ENCODE results near the gene RAD21L1. TPM values are rescaled to one million over a fixed set of nuclear protein-coding genes. Genes with fewer than 3 reads are reported as not detected.
"Not testable (repeated sequence)": the region's sequence is repeated elsewhere in the genome, so short reads cannot be mapped to it uniquely, and the experiment has no call there.

RAD21L1 gene
- total and polyA plus RNA-seq, 2 donors (not counting 3 experiments of a cell fraction or from before 2014, with no cell fraction given) = 0.06 TPM; not detected in 1

DNA sequence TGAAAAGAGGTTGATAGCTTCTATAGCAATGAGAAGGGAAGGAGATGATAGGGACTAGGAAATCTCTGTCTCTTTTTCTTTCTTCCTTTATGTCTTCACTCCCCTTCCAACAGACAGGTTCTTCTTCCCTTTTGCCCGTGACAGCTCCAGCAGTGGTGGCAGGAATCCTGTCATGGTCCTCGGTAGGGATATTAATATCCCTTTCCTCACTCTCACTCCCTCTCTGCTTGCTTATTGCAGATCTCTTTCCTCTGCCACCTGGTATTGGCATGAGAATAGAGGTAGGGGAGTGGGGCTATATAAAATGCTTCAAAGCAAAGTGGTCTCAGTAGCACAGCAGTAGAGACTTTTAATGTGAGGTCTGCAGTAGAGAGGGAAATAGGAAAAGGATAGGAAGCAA lies 19.7 kb downstream of the RAD21L1 start:
- Histone ChIP-seq H3K27ac (ENCODE audit: insufficient read depth, low read depth, low read length) (no peak overlapping the region), H3K9me1 (replicated peaks; ENCODE audit: control insufficient read depth, extremely low read depth, insufficient read depth, low read length) (no peaks in the 10 kb centered on the region), H2AFZ (ENCODE audit: low read depth, low read length) (no peak overlapping the region), H3K27me3 (ENCODE audit: control insufficient read depth in 2 of 2, insufficient read depth in 2 of 2, low read length in 2 of 2) (no peaks in the 10 kb centered on the region), H4K20me1 (replicated peaks; ENCODE audit: control insufficient read depth, extremely low read depth, insufficient read depth, low read length) (no peaks in the 10 kb centered on the region), H3K36me3 (ENCODE audit: control insufficient read depth in 2 of 2, extremely low read depth in 1 of 2, insufficient read depth in 2 of 2, low read length in 2 of 2) (no peaks in the 10 kb centered on the region), H3K4me1 (ENCODE audit: control insufficient read depth, extremely low read depth, insufficient read depth, low read length) (peaks cover 24% of the 10 kb centered on the region), H3K79me2 (ENCODE audit: control insufficient read depth, insufficient read depth, low read length) (no peaks in the 10 kb centered on the region), H3K4me3 (replicated peaks in 1 of 3; ENCODE audit: insufficient read depth in 1 of 3, low read depth in 1 of 3, low read length in 3 of 3) (no peak overlapping the region), H3K4me2 (ENCODE audit: insufficient read depth, low read length) (no peak overlapping the region), H3K9ac (replicated peaks; ENCODE audit: extremely low read depth, insufficient read depth, low read length) (no peak overlapping the region), H3K9me3 (replicated peaks; ENCODE audit: control insufficient read depth, insufficient read depth, low read length) (no peaks in the 10 kb centered on the region)
- TF ChIP-seq POLR2AphosphoS5 (IDR thresholded peaks at IDR 0.05; ENCODE audit: insufficient read depth, low read depth, low read length) (no peak), FOS (IDR thresholded peaks at IDR 0.05; ENCODE audit: borderline replicate concordance, insufficient read depth, low read length) (no peak), MYC (IDR thresholded peaks at IDR 0.05; ENCODE audit: low read depth, low read length) (no peak)
- CTCF ChIA-PET = no interaction called here
- FAIRE-seq (no peak), DNase-seq (ENCODE audit: low read depth, low spot score) (no peak)
- intact Hi-C loops (cut with micrococcal nuclease) = no loop called here
- POLR2A ChIA-PET = no interaction called here
- BruUV-seq (replicated peaks) = no TSS peak
- dilution Hi-C loops (cut with MboI; ENCODE audit: extremely low pct_ligation_motif_present, low sequenced_read_pairs) = no loop called here

DNA sequence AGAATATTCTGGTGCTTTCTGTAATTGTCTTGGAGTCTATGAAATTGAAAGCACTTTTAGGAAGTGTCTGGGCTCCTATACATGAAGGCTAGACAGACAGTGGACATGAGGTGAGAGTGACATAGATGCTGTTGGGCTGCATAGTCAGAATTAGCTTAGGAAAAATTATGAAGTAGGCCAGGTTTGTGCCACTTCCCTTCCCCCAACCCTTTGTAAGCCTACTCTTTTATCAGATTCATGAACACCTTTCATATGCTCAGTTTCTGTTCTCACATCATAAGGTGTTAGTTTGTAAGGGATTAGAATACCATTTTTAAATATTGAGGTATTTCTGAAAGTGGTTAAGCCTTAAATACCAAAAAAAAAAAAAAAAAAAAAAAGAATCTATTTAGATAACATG lies 21.8 kb downstream of the RAD21L1 start:
- POLR2A ChIA-PET = no interaction called here
- no peaks in the 10 kb centered on the region for H3K9me3 ChIP-seq (replicated peaks; ENCODE audit: control insufficient read depth, insufficient read depth, low read length)
- CTCF ChIA-PET = interaction anchor here (1.2 to 1.6 kb wide), 2 partner anchors 10 to 20 kb away, joined by 4 read pairs; no protein-coding TSS in a partner anchor
- H3K4me1 ChIP-seq (ENCODE audit: control insufficient read depth, extremely low read depth, insufficient read depth, low read length) = peaks cover 10% of the 10 kb centered on the region
- H3K9ac ChIP-seq (replicated peaks; ENCODE audit: extremely low read depth, insufficient read depth, low read length) = no peak overlapping the region
- no peak overlapping the region for H3K4me3 ChIP-seq (replicated peaks in 1 of 3; ENCODE audit: insufficient read depth in 1 of 3, low read depth in 1 of 3, low read length in 3 of 3)
- H3K9me1 ChIP-seq (replicated peaks; ENCODE audit: control insufficient read depth, extremely low read depth, insufficient read depth, low read length) = no peaks in the 10 kb centered on the region
- H3K4me2 ChIP-seq (ENCODE audit: insufficient read depth, low read length) = no peak overlapping the region
- no peak for TF ChIP-seq POLR2A (IDR thresholded peaks at IDR 0.05; ENCODE audit: low read depth, low read length)
- TF ChIP-seq, protein P1, sequence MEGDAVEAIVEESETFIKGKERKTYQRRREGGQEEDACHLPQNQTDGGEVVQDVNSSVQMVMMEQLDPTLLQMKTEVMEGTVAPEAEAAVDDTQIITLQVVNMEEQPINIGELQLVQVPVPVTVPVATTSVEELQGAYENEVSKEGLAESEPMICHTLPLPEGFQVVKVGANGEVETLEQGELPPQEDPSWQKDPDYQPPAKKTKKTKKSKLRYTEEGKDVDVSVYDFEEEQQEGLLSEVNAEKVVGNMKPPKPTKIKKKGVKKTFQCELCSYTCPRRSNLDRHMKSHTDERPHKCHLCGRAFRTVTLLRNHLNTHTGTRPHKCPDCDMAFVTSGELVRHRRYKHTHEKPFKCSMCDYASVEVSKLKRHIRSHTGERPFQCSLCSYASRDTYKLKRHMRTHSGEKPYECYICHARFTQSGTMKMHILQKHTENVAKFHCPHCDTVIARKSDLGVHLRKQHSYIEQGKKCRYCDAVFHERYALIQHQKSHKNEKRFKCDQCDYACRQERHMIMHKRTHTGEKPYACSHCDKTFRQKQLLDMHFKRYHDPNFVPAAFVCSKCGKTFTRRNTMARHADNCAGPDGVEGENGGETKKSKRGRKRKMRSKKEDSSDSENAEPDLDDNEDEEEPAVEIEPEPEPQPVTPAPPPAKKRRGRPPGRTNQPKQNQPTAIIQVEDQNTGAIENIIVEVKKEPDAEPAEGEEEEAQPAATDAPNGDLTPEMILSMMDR (IDR thresholded peaks at IDR 0.05; ENCODE audit: extremely low read depth in 1 of 2, insufficient read depth in 1 of 2, low read depth in 1 of 2, low read length in 2 of 2) = no peak
- no peak for TF ChIP-seq JUN (IDR thresholded peaks at IDR 0.05; ENCODE audit: borderline replicate concordance, insufficient read depth, insufficient read length, low read depth)
- TF ChIP-seq POLR2AphosphoS5 (IDR thresholded peaks at IDR 0.05; ENCODE audit: insufficient read depth, low read depth, low read length) = no peak
- no peak for TF ChIP-seq MYC (IDR thresholded peaks at IDR 0.05; ENCODE audit: low read depth, low read length)
- no peak for TF ChIP-seq FOS (IDR thresholded peaks at IDR 0.05; ENCODE audit: borderline replicate concordance, insufficient read depth, low read length)
- no peak for TF ChIP-seq GATA2 (IDR thresholded peaks at IDR 0.05; ENCODE audit: insufficient read depth, insufficient read length, low read depth, low read length)
- TF ChIP-seq, protein P2, sequence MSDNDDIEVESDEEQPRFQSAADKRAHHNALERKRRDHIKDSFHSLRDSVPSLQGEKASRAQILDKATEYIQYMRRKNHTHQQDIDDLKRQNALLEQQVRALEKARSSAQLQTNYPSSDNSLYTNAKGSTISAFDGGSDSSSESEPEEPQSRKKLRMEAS (IDR thresholded peaks at IDR 0.05; ENCODE audit: insufficient read depth, insufficient read length) = no peak
- no peak for TF ChIP-seq EZH2 (IDR thresholded peaks at IDR 0.05; ENCODE audit: borderline replicate concordance, low read depth, low read length, severe bottlenecking)
- intact Hi-C loops (cut with micrococcal nuclease) = no loop called here
- FAIRE-seq (no peak), DNase-seq (ENCODE audit: low read depth, low spot score) (no peak)
- no peaks in the 10 kb centered on the region for H4K20me1 ChIP-seq (replicated peaks; ENCODE audit: control insufficient read depth, extremely low read depth, insufficient read depth, low read length)
- no peaks in the 10 kb centered on the region for H3K36me3 ChIP-seq (ENCODE audit: control insufficient read depth in 2 of 2, extremely low read depth in 1 of 2, insufficient read depth in 2 of 2, low read length in 2 of 2)
- H2AFZ ChIP-seq (ENCODE audit: low read depth, low read length) = no peak overlapping the region
- H3K27ac ChIP-seq (ENCODE audit: insufficient read depth, low read depth, low read length) = no peak overlapping the region
- dilution Hi-C loops (cut with MboI; ENCODE audit: extremely low pct_ligation_motif_present, low sequenced_read_pairs) = no loop called here
- H3K27me3 ChIP-seq (ENCODE audit: control insufficient read depth in 2 of 2, insufficient read depth in 2 of 2, low read length in 2 of 2) = peaks cover 3 to 7% of the 10 kb centered on the region in 2 experiments
- H3K79me2 ChIP-seq (ENCODE audit: control insufficient read depth, insufficient read depth, low read length) = no peaks in the 10 kb centered on the region
- no TSS peak for BruUV-seq (replicated peaks)

DNA sequence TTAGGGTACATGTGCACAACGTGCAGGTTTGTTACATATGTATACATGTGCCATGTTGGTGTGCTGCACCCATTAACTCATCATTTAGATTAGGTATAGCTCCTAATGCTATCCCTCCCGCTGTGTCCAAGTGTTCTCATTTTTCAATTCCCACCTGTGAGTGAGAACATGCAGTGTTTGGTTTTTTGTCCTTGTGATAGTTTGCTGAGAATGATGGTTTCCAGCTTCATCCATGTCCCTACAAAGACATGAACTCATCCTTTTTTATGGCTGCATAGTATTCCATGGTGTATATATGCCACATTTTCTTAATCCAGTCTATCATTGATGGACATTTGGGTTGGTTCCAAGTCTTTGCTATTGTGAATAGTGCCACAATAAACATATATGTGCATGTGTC lies 24.4 kb downstream of the RAD21L1 start:
- H3K9me1 ChIP-seq (replicated peaks; ENCODE audit: control insufficient read depth, extremely low read depth, insufficient read depth, low read length); BruUV-seq (replicated peaks); intact Hi-C loops (cut with micrococcal nuclease); H3K4me3 ChIP-seq (replicated peaks in 1 of 3; ENCODE audit: insufficient read depth in 1 of 3, low read depth in 1 of 3, low read length in 3 of 3); CTCF ChIA-PET; FAIRE-seq; dilution Hi-C loops (cut with MboI; ENCODE audit: extremely low pct_ligation_motif_present, low sequenced_read_pairs); H3K36me3 ChIP-seq (ENCODE audit: control insufficient read depth in 2 of 2, extremely low read depth in 1 of 2, insufficient read depth in 2 of 2, low read length in 2 of 2); H3K9me3 ChIP-seq (replicated peaks; ENCODE audit: control insufficient read depth, insufficient read depth, low read length); POLR2A ChIA-PET; H3K9ac ChIP-seq (replicated peaks; ENCODE audit: extremely low read depth, insufficient read depth, low read length); H3K79me2 ChIP-seq (ENCODE audit: control insufficient read depth, insufficient read depth, low read length); H4K20me1 ChIP-seq (replicated peaks; ENCODE audit: control insufficient read depth, extremely low read depth, insufficient read depth, low read length); DNase-seq (ENCODE audit: low read depth, low spot score); H2AFZ ChIP-seq (ENCODE audit: low read depth, low read length); H3K27ac ChIP-seq (ENCODE audit: insufficient read depth, low read depth, low read length); H3K27me3 ChIP-seq (ENCODE audit: control insufficient read depth in 2 of 2, insufficient read depth in 2 of 2, low read length in 2 of 2); H3K4me2 ChIP-seq (ENCODE audit: insufficient read depth, low read length); H3K4me1 ChIP-seq (ENCODE audit: control insufficient read depth, extremely low read depth, insufficient read depth, low read length): not testable (repeated sequence)
